K562 (cell line): ENCODE data around the gene PACSIN2. TPM values are rescaled to one million over a fixed set of nuclear protein-coding genes. Genes with fewer than 3 reads are reported as not detected.

Experiments used
- ATAC-seq: fragments of 200-7000 bp; cut with Tn5 transposase; 3 replicates; pipeline ENCODE4 v1.9.1; 2020; ENCODE audit warnings: moderate library complexity
- BruUV-seq: library from RNA; stranded (reverse); fragments of 400-500 nt; replicated peaks from 2 replicates; lab custom pipeline; 2021; lab: Mats Ljungman, UMichigan
- CTCF ChIA-PET: fragments of 300-600 bp; formaldehyde crosslinking; extraction: SDS; loops from one replicate; lab custom pipeline; 2021; ENCODE audit warnings: low intra/inter-chr PET ratio; lab: Yijun Ruan, JAX
- POLR2A ChIA-PET: fragments of 300-600, 350-650 bp; sonication (Branson Sonifier 250); formaldehyde crosslinking; extraction: SDS; loops from one replicate; lab custom pipeline; 2021; ENCODE audit warnings: antibody characterized with exemption, inconsistent platforms; lab: Yijun Ruan, JAX
- DNase-seq, 4 experiments: peaks; one replicate each; pipeline versions ENCODE4 v3.0.0 to v3.0.0-alpha.2; 2011 to 2018; ENCODE audit warnings: low spot score in 3 of 4, mixed read lengths in 3 of 4; ENCODE audit errors: extremely low read depth in 1 of 4
- FAIRE-seq: peaks from 2 replicates; lab custom pipeline; 2011; peaks lifted over from hg19 to GRCh38; lab: Jason Lieb, UNC
- H2AFZ ChIP-seq: 2 replicates; pipeline ENCODE4 v1.6.0; 2011; ENCODE audit warnings: low read depth, low read length, control low read depth, inconsistent platforms
- H3K27ac ChIP-seq: fragments of 200-600 bp; 3 replicates; pipeline ENCODE4 v1.8.0; 2011; ENCODE audit warnings: low read depth, mild to moderate bottlenecking, control low read depth, inconsistent platforms, low read length, moderate library complexity, mixed read lengths; ENCODE audit errors: extremely low read depth
- H3K27me3 ChIP-seq, 2 experiments: fragments of 300-600 bp in 1 of 2; 2 replicates in 1 of 2; 3 replicates in 1 of 2; pipeline versions ENCODE4 v1.6.0 to v1.8.0; 2011; ENCODE audit warnings: inconsistent platforms in 2 of 2, low read length in 2 of 2, mild to moderate bottlenecking in 1 of 2, mixed read lengths in 1 of 2, moderate library complexity in 1 of 2; ENCODE audit not compliant: control insufficient read depth in 2 of 2, insufficient read depth in 2 of 2
- H3K36me3 ChIP-seq: fragments of 300-600 bp; 3 replicates; pipeline ENCODE4 v1.8.0; 2011; ENCODE audit warnings: mild to moderate bottlenecking, low read length, inconsistent platforms; ENCODE audit not compliant: control insufficient read depth, insufficient read depth
- H3K4me1 ChIP-seq, 2 experiments: fragments of 200-600 bp in 1 of 2; replicated peaks in 1 of 2; 2 replicates in 1 of 2; 3 replicates in 1 of 2; pipeline versions ENCODE4 v1.5.1 to v1.8.0; 2011; ENCODE audit warnings: inconsistent platforms in 2 of 2, low read length in 2 of 2, mild to moderate bottlenecking in 1 of 2, mixed read lengths in 1 of 2, moderate library complexity in 1 of 2; ENCODE audit not compliant: control insufficient read depth in 2 of 2, insufficient read depth in 2 of 2
- H3K4me2 ChIP-seq: 2 replicates; pipeline ENCODE4 v1.6.1; 2011; ENCODE audit warnings: low read length, control low read depth, inconsistent platforms, mixed read lengths; ENCODE audit not compliant: insufficient read depth
- H3K4me3 ChIP-seq: fragments of 200-600 bp; sonication (generic), shearing (Covaris generic); 2 replicates; pipeline ENCODE4 v1.5.1; 2016; ENCODE audit warnings: control low read depth, inconsistent platforms
- H3K79me2 ChIP-seq: fragments of 200-600 bp; 3 replicates; pipeline ENCODE4 v1.8.0; 2011; ENCODE audit warnings: low read length, inconsistent platforms; ENCODE audit not compliant: control insufficient read depth, insufficient read depth
- H3K9ac ChIP-seq, 2 experiments: 2 replicates each; pipeline versions ENCODE4 v1.6.0 to v1.6.1; 2011; ENCODE audit warnings: low read depth in 2 of 2, low read length in 2 of 2, control low read depth in 1 of 2, inconsistent platforms in 1 of 2, mild to moderate bottlenecking in 1 of 2, mixed read lengths in 1 of 2; ENCODE audit not compliant: insufficient read depth in 1 of 2
- H3K9me1 ChIP-seq: one replicate; pipeline ENCODE4 v1.6.0; 2011; ENCODE audit warnings: inconsistent platforms, mild to moderate bottlenecking, low read length, moderate library complexity; ENCODE audit not compliant: control insufficient read depth, insufficient read depth
- H3K9me3 ChIP-seq: replicated peaks from 2 replicates; pipeline ENCODE4 v1.5.1; 2011; ENCODE audit warnings: low read depth, low read length, inconsistent platforms; ENCODE audit not compliant: control insufficient read depth, insufficient read depth
- H4K20me1 ChIP-seq: replicated peaks from 2 replicates; pipeline ENCODE4 v1.6.1; 2011; ENCODE audit warnings: low read length, inconsistent platforms, mixed read lengths; ENCODE audit not compliant: control insufficient read depth, insufficient read depth
- CEBPB ChIP-seq: fragments of 450-650 bp; IDR thresholded peaks from 2 replicates; pipeline ENCODE4 v1.6.1; 2016; ENCODE audit warnings: missing genetic modification characterization, missing compliant biosample characterization
- TAL1 ChIP-seq: fragments of 450-650 bp; IDR thresholded peaks from 2 replicates; pipeline ENCODE4 v1.6.1; 2016; ENCODE audit warnings: mild to moderate bottlenecking
- ZFX ChIP-seq: sonication (generic); formaldehyde crosslinking; IDR thresholded peaks from 2 replicates; pipeline ENCODE4 v1.8.0; 2022; ENCODE audit warnings: mild to moderate bottlenecking, missing genetic modification reagents, moderate library complexity
- ZNF3 ChIP-seq: fragments of 250-450 bp; sonication (Bioruptor Pico); IDR thresholded peaks from 2 replicates; pipeline ENCODE4 v1.5.0; 2021; ENCODE audit warnings: mild to moderate bottlenecking, moderate library complexity
- WGBS: fragments of 100-300 bp; shearing (Covaris generic); methylation state at CpG from one replicate; pipeline ENCODE4 v1.1.6; 2016; ENCODE audit warnings: low coverage, mixed read lengths; ENCODE audit not compliant: insufficient coverage; ENCODE audit errors: missing lambda C conversion rate; 5-methylcytosine and 5-hydroxymethylcytosine counted together
- in situ Hi-C: fragments of 300-500 bp; cut with MboI; formaldehyde crosslinking; loops from 4 replicates; pipeline ENCODE4 v1.15.0; 2018; ENCODE audit warnings: inconsistent platforms, mixed read lengths
- intact Hi-C: fragments of 100-400 bp; cut with micrococcal nuclease; formaldehyde crosslinking; loops from 2 replicates; pipeline ENCODE4 v1.14.2; 2022
- polyA plus RNA-seq, 8 experiments: library from polyadenylated mRNA; depleted of rRNA in 4 of 8; stranded (reverse) in 5 of 8; unstranded in 3 of 8; fragments of >200 nt; fragmentation: Nextera tagmentation in 2 of 8; fragmentation: Illumina TruSeq in 1 of 8; extraction: Ambion mirVana in 2 of 8; extraction: Trizol in 1 of 8; gene quantifications; 2 replicates each; pipeline versions ENCODE4 v1.2.1 to v1.2.3, GENCODE V29; 2011 to 2014; ENCODE audit warnings: inconsistent platforms in 1 of 8, missing spikeins in 1 of 8
- total RNA-seq, 7 experiments: library from RNA; depleted of rRNA in 6 of 7; stranded (reverse); fragments of >200 nt in 6 of 7; fragmentation: Illumina TruSeq in 2 of 7; extraction: Trizol in 2 of 7; gene quantifications; 2 replicates each; pipeline versions ENCODE4 v1.2.1 to v1.2.3, GENCODE V29; 2011 to 2021; ENCODE audit warnings: low replicate concordance in 1 of 7
- TF ChIP-seq, protein P1 (sequence below): sonication (generic); formaldehyde crosslinking; IDR thresholded peaks from 2 replicates; pipeline ENCODE4 v1.8.0; 2022; ENCODE audit warnings: mild to moderate bottlenecking, missing genetic modification reagents

The PACSIN2 gene
- total and polyA plus RNA-seq, 9 of the 15 experiments (the other 6 are each of a cell fraction or from before 2014, with no cell fraction given), result 0.45 to 45.1 (median 23.9) TPM

DNA sequence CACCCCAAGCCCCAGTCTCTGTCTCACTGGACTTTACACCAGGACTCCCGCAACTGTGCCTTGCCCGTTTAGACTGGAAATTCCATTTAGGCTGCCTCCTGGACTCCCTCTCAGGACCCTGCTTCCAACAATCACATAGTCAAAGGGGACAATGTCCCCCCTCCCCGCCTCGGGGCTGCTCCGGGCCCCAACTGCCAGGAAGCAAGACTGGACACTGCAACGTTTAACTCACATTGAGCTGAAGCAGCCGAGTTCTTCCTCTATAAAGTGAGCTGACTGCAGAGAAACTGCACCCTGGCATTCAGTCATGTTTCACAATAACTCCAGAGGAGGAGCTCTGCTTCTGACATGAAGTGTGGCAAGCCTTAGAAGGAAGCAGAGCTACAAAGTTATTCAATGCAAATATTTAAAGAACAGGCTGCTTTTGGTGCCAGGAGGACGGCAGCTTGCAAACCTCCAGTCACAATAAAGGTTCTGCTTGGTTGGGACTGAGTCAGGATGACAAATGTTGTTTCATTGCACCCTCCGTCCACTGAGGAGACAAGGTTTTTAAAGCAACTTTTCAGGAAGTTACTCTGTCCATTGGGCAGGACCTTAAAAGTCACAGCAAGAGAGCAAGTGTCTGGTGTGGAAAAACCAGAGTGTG lies 19.9 kb downstream of the PACSIN2 start:
- WGBS, result 68% methylated on average over 8 of the region's 9 CpGs
- Histone ChIP-seq H3K9me1 (no peaks in the 10 kb centered on the region), H4K20me1 (peaks cover 8% of the 10 kb centered on the region), H3K36me3 (no peaks in the 10 kb centered on the region; the same call in 2 of the 3 replicates), H3K4me1 (peaks cover 6 to 8% of the 10 kb centered on the region in 2 experiments; a peak in 4 of 5 replicates), H3K27ac (no peak overlapping the region), H3K9ac (no peak overlapping the region; a peak in 1 of 4 replicates), H2AFZ (no peak overlapping the region), H3K4me3 (no peak overlapping the region), H3K79me2 (peaks cover 58% of the 10 kb centered on the region), H3K4me2 (no peak overlapping the region), H3K9me3 (no peaks in the 10 kb centered on the region), H3K27me3 (no peaks in the 10 kb centered on the region)
- TF ChIP-seq, protein P1, sequence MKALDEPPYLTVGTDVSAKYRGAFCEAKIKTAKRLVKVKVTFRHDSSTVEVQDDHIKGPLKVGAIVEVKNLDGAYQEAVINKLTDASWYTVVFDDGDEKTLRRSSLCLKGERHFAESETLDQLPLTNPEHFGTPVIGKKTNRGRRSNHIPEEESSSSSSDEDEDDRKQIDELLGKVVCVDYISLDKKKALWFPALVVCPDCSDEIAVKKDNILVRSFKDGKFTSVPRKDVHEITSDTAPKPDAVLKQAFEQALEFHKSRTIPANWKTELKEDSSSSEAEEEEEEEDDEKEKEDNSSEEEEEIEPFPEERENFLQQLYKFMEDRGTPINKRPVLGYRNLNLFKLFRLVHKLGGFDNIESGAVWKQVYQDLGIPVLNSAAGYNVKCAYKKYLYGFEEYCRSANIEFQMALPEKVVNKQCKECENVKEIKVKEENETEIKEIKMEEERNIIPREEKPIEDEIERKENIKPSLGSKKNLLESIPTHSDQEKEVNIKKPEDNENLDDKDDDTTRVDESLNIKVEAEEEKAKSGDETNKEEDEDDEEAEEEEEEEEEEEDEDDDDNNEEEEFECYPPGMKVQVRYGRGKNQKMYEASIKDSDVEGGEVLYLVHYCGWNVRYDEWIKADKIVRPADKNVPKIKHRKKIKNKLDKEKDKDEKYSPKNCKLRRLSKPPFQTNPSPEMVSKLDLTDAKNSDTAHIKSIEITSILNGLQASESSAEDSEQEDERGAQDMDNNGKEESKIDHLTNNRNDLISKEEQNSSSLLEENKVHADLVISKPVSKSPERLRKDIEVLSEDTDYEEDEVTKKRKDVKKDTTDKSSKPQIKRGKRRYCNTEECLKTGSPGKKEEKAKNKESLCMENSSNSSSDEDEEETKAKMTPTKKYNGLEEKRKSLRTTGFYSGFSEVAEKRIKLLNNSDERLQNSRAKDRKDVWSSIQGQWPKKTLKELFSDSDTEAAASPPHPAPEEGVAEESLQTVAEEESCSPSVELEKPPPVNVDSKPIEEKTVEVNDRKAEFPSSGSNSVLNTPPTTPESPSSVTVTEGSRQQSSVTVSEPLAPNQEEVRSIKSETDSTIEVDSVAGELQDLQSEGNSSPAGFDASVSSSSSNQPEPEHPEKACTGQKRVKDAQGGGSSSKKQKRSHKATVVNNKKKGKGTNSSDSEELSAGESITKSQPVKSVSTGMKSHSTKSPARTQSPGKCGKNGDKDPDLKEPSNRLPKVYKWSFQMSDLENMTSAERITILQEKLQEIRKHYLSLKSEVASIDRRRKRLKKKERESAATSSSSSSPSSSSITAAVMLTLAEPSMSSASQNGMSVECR (CRISPR knock-in tag), result no peak
- no peak for TF ChIP-seq ZFX (CRISPR knock-in tag)
- TF ChIP-seq ZNF3, result no peak
- TF ChIP-seq CEBPB (tag), result 0 out of 2 replicates have a peak, but pooled peaks have one; percentile 31
- no peak for TF ChIP-seq TAL1
- intact Hi-C loops, result no loop called here
- POLR2A ChIA-PET, result no interaction called here
- BruUV-seq, result no TSS peak
- in situ Hi-C loops, result no loop called here
- no peak for ATAC-seq
- no peak for DNase-seq
- peak; percentile 37 for FAIRE-seq
- CTCF ChIA-PET, result no interaction called here
